T47D (cell line): Measurements from ENCODE around the gene TNP2.

ENCODE experiments used
- DNase-seq, 2 experiments: peaks; one replicate each; pipeline versions ENCODE4 v3.0.0 to v3.0.0-alpha.2; 2011 to 2012; ENCODE audit warnings: low read depth in 1 of 2, low spot score in 1 of 2
- JUND ChIP-seq: IDR thresholded peaks from 2 replicates; pipeline ENCODE4 v1.6.1; 2012; ENCODE audit warnings: low read depth
- in situ Hi-C: cut with HindIII; loops from 2 replicates; pipeline ENCODE4 v1.10.0; 2016; ENCODE audit warnings: low sequenced_read_pairs, low pct_unique_long_range_greater_than_20kb

Gene TNP2

DNA sequence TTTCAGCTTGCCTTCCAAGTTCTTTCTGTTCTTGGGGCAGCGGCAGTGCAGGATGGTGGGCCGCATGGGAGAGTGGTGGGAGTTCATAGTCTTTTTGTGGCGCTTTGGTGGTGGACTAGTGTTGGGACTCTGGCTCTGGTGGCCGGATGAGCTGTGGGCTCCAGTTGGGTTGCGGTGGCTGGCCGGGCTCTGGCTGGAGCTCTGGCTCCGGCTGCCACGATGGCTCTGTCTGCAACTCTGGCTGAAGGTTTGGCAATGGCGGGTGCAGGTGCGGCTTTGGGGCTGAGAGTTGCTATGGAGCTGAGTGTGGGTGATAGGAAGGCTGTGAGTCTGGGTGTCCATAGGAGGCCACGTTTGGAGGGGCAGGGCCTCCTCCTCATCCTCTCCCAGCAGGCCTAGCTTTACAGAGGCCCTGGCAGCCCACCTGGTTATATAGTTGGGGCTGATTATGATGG is at the start of gene TNP2:
TSS of gene TNP2 (minus strand) at position 405 of the 455 bp plus-strand sequence. CDS start at position 342, 63 bp downstream.
- no peak for TF ChIP-seq JUND
- in situ Hi-C loops: no loop called here
- no peak for DNase-seq

DNA sequence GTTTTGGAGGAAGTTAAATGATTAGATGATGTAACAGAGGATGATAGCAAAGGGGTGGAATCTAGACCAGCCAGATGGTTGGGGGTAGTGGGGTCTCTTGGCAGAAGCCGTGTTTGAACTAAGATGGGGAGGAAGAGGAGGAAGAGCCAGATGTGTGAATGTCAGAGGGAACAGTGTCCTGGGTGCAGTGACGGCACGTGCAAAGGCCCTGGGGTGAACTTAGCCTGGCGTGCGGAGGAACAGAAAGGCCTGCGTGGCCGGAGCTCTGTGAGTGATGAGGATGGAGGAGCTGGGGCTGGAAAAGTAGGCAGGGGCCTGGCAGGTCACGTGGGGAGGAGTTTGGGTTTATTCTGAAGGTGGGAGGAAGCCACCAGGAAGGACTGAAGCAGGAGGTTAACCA is 49.7 kb upstream of the TNP2 start:
- DNase-seq: no peak
- no peak for TF ChIP-seq JUND
- in situ Hi-C loops: no loop called here

DNA sequence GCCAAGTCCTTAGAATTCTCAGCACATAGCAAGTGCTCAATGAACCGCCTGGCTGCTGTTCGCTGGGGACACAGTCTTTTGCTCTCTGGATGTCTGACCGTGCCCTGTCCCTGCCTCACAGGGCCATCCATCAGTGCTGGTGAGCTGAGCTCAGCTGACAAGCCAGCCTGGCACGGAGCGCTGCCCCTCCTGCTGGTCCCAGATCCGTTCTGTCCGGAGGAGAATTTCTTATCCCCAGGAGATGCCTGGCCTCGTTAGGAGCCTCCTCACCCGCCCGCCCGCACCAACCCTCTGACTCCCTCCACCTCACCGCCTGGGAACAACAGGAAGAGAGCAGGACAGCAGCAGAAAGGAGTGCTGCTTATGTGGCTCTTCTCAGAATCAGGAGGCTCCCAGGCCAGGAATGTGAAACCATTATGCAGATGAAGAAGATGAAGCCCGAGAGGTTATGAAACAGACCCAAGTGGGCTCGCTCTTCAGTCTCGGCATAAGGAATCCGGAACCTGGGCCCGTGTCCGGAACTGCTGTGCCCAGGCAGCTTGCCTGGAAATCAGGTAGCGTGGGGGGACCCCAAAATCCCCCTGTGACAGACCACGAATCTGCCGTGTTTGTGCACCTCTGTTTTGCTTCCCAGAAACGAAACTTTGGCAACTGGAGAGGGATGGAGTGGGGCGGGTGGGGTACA is 47.3 kb upstream of the TNP2 start:
- in situ Hi-C loops: no loop called here
- DNase-seq: no peak
- TF ChIP-seq JUND: no peak

DNA sequence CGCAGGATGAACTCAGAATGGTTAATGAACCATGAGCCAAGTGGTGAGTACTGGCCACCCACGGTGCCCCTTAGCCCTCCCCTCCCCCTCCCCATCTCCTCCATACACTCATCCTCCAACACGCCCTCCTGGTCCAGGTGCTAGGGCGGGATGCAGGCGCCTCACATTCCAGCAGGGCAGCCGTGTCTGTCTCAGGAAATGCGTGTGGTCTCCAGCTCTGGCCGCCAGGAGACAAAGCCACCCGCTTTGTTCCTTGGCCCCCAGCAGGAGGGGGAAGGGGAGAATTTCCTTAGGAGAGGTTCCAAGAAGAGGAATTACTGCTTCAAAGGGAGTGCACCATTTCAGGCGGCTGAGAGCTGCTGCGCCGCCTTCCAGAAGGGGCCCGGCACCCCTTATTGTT is 46.4 kb upstream of the TNP2 start:
- in situ Hi-C loops: no loop called here
- no peak for DNase-seq
- no peak for TF ChIP-seq JUND

DNA sequence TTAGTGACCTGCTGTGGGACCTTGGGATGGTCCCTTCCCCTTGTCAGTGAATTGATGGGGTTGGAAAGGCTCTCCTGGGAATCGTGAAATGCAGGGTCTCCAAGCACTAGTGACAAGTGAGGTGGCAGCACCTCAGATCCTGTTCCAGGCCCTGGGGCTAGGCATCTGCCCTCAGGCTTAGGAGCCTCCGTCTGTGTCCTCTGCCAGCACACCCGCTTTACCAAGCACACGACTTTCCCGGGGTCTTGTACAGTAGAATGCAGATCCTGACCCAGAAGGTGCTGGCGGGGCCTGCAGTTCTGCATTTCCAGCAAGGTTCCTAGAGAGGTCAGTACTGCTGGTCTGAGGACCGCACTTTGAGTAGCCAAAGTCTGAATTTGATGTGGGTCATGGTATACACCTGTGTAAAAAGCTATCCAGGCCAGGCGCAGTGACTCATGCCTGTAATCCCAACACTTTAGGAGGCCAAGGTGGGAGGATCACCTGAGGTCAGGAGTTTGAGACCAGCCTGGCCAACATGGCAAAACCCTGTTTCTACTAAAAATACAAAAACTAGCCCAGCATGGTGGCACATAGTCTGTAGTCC is 45.3 kb upstream of the TNP2 start:
- DNase-seq: no peak
- TF ChIP-seq JUND: no peak
- in situ Hi-C loops: no loop called here

DNA sequence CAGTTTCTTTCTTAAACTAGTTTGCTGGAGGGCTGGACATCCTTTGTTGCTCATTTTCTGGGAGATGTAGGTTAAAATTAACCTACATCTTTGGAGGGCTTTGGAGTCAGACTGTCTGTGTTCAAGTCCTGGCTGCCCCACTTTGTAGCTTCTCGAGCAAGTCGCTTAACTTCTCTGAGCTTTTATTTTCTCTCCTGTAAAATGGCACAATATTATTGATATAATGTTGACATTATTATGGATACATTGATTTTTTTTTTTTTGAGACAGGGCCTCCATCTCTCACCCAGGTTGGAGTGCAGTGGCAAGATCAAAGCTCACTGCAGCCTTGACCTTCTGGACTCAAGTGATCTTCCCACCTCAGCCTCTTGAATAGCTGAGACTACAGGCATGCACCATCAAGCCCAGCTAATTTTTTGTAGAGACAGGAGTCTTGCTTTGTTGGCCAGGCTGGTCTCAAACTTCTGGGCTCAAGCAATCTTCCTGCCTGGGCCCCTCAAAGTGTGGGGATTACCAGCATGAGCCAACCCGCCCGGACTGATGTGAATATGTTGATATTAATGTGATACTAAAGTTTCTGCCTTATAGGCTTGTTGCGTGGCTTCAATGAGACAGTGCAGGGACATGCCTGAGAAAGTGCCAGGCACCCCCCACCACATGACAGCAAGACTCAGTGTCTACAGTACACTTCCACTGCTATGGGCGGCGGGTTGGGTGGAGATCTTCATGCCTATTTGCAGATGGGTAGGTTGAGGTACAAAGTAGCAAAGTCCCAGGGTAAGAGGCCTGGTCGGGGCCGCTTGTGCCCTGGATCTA is 44.6 kb upstream of the TNP2 start:
- no peak for TF ChIP-seq JUND
- in situ Hi-C loops: no loop called here

DNA sequence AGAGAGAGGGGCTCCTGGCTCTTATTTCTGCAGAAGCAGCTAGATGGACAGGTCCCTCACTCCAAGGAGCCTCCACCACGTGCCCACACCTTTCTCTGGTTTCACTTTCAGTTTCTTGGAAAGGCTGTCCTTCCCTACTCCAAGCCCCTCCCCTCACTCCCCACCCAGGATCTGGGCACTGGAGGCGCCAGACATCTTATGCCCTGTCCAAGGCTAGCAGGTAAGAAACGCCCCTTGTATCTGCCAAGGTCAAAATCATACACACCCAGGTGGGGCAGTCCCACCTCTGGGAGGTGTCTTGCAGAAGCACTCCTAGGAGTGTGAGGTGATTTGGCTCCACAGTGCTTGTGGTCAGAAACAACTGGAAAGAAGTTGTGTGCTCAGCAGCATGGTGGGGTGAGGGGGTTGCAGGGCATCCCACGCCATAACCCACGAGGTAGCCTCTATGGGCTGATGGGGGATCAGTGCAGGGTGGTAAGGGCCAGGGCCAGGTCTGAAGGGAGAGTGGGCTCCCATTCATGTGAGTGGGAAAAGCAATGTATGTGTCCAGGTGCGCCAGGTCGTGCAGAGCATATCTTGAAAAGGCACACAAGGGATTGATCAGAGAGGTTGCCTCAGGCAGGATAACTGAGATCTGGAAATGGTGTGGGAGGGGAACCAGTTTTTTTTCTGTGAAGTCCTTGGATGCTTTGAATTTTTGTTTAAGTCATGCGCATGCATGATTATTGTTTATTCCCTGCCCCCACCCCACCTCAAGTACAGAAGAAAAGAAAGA is 43.8 kb upstream of the TNP2 start:
- TF ChIP-seq JUND: no peak
- peak; percentile 60 to 81 for DNase-seq
- in situ Hi-C loops: no loop called here

More for the DNA sequence above, 44.6 kb upstream of the TNP2 start:
- no peak for DNase-seq

DNA sequence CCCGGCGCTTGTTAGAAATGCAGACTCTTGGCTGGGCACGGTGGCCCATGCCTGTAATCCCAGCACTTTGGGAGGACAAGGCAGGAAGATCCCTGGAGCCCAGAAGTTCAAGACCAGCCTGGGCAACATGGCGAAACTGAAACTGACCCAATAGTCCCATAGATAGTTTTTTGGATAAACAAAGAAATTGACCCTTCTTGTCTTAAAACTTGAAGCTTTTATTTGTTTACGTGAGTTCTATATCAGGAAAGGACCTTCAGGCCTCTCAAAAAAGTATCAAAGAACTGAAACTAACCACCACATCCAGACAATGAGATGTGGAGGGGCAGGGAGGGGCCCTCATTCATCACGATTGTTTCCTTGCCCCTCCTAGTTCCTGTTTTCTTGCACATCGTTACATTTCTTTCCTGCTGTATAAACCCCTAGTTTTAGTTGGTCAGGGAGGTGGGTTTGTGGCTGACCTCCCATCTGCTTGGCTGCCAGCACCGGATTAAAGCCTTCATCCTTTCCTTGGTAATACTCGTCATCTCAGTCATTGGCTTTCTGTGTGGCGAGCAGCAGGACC is 42.0 kb upstream of the TNP2 start:
- in situ Hi-C loops: no loop called here
- DNase-seq: no peak
- no peak for TF ChIP-seq JUND

DNA sequence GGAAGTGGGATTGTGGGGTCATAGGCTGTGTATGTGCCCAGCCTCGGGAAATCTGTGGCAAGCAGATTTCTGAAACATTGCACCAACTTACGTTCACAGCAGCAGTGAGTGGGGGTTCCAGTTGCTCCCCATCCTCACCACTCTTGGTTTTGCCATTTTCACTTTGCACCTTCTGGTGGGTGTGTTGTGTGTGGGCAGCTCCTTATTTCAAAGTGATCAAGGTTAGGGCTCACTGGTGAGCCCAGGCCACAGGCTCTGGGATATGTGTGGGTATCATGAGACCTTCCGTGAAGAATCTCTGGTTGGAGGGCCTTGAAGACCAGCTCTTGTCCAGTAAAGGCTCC is 41.5 kb upstream of the TNP2 start:
- no peak for DNase-seq
- in situ Hi-C loops: no loop called here
- no peak for TF ChIP-seq JUND

DNA sequence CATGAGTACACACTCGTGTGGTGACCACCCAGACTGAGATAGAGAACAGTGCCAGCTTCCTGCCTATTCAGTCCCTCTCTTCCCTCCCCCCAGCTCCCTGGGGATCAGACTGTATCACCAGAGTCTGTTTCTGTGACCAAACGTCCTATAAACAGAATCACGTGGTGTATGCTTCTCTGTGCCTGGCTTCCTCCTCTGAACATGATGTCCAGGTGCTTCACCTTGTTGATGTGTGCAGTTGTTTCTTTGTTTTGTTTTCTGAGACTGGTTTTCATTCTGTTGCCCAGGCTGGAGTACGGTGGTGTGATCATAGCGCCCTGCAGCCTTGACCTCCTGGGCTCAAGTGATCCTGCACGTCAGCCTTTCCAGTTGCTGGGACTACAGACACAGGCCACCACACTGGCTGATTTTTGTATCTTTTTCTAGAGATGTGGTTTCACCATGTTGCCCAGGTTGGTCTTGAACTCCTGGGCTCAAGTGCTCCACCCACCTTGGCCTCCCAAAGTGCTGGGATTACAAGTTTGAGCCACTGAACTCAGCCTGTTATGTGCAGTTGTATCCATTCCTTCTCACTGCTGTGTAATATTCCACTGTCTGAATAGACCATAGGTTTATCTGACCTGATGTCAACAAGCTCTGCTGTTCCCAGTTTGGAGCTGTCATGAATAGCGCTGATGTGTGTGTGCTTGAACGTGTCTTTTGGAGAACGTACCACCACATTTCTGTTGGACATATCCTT is 40.9 kb upstream of the TNP2 start:
- no peak for TF ChIP-seq JUND
- DNase-seq: no peak
- in situ Hi-C loops: no loop called here

DNA sequence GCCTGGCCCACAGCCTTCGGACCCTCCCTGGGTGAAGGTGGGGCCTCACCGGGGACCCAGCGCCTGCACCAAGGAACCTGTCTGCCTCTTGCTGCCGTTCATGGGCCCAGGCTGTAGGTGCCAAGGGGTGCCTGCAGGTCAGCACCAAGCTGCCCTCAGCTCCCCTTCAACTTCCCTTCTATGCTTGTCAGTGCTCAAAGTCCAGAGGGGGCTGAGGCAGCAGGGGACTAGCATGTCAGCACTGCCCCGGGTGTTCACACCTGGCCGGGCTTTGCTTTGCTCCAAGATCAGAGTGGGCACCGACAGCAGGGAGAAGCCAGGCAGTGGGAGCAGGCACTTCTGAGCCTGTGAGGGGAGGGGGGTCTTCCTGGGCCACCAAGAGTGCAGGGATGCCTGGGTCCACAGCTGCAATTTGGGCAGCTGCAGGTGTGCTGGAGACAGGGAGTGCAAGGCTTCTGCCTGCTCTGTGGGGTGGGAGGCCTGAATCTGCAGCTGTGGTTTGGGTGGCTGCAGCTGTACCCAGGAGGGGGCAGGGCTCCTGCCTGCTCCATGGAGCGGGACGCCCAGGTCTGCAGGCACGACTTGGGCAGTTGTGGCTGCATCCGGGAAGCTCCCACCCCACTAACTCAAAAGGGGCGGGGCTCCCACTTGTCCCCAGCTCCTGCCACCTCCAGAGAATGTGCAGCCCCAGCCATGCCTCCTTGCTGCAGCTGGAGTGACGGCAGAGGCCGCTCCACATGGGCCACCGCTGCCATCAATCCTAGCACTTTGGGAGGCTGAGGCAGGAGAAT is 39.6 kb upstream of the TNP2 start:
- no peak for DNase-seq
- in situ Hi-C loops: no loop called here
- TF ChIP-seq JUND: no peak
